ENCODE data around the gene NUTM1.

The NUTM1 gene

GRCh38 chr15:34342737-34343575, at the start of gene NUTM1, which contains the start of gene NOP10:
NUTM1 (plus strand) TSS chr15:34343315; CDS start chr15:34343697, 382 bp downstream.
NOP10 (minus strand) TSS chr15:34343136; CDS start chr15:34343073, 63 bp downstream.
- peaks cover 16% of the 10 kb centered on the region for H3K79me2 ChIP-seq (ENCODE audit: insufficient read depth, low read depth)
- H3K27ac ChIP-seq = peak within 1 kb of the TSS; percentile 80
- no peak within 1 kb of the TSS for H3K4me3 ChIP-seq (IDR thresholded peaks at IDR 0.05; ENCODE audit: insufficient read depth, low read depth, low read length)
- H3K4me2 ChIP-seq = peak within 1 kb of the TSS; percentile 45
- no peaks in the 10 kb centered on the region for H3K27me3 ChIP-seq (ENCODE audit: insufficient read depth, low read depth)
- peaks cover 6% of the 10 kb centered on the region for H3K4me1 ChIP-seq (ENCODE audit: low read depth, poor library complexity, severe bottlenecking)
- TF ChIP-seq, protein P1, sequence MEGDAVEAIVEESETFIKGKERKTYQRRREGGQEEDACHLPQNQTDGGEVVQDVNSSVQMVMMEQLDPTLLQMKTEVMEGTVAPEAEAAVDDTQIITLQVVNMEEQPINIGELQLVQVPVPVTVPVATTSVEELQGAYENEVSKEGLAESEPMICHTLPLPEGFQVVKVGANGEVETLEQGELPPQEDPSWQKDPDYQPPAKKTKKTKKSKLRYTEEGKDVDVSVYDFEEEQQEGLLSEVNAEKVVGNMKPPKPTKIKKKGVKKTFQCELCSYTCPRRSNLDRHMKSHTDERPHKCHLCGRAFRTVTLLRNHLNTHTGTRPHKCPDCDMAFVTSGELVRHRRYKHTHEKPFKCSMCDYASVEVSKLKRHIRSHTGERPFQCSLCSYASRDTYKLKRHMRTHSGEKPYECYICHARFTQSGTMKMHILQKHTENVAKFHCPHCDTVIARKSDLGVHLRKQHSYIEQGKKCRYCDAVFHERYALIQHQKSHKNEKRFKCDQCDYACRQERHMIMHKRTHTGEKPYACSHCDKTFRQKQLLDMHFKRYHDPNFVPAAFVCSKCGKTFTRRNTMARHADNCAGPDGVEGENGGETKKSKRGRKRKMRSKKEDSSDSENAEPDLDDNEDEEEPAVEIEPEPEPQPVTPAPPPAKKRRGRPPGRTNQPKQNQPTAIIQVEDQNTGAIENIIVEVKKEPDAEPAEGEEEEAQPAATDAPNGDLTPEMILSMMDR (conservative IDR thresholded peaks at IDR 0.05; ENCODE audit: low read depth, low read length) = peak; percentile 94
- peak within 1 kb of the TSS; percentile 86 for H3K9ac ChIP-seq
- peak within 1 kb of the TSS; percentile 90 for H2AFZ ChIP-seq (ENCODE audit: low read depth)
- no peaks in the 10 kb centered on the region for H3K36me3 ChIP-seq (ENCODE audit: insufficient read depth)
- no peaks in the 10 kb centered on the region for H4K20me1 ChIP-seq (ENCODE audit: insufficient read depth)

GRCh38 chr15:34297059-34297458, 46.1 kb upstream of the NUTM1 start:
- no peaks in the 10 kb centered on the region for H3K36me3 ChIP-seq (ENCODE audit: insufficient read depth)
- TF ChIP-seq, protein P1 (conservative IDR thresholded peaks at IDR 0.05; ENCODE audit: low read depth, low read length) = no peak
- H3K4me2 ChIP-seq = no peak overlapping the region
- H3K79me2 ChIP-seq (ENCODE audit: insufficient read depth, low read depth) = no peaks in the 10 kb centered on the region
- no peak overlapping the region for H3K9ac ChIP-seq
- no peaks in the 10 kb centered on the region for H3K27me3 ChIP-seq (ENCODE audit: insufficient read depth, low read depth)
- no peak overlapping the region for H2AFZ ChIP-seq (ENCODE audit: low read depth)
- H3K27ac ChIP-seq = no peak overlapping the region
- no peaks in the 10 kb centered on the region for H3K4me1 ChIP-seq (ENCODE audit: low read depth, poor library complexity, severe bottlenecking)
- H3K4me3 ChIP-seq (IDR thresholded peaks at IDR 0.05; ENCODE audit: insufficient read depth, low read depth, low read length) = no peak overlapping the region
- H4K20me1 ChIP-seq (ENCODE audit: insufficient read depth) = no peaks in the 10 kb centered on the region

DNA sequence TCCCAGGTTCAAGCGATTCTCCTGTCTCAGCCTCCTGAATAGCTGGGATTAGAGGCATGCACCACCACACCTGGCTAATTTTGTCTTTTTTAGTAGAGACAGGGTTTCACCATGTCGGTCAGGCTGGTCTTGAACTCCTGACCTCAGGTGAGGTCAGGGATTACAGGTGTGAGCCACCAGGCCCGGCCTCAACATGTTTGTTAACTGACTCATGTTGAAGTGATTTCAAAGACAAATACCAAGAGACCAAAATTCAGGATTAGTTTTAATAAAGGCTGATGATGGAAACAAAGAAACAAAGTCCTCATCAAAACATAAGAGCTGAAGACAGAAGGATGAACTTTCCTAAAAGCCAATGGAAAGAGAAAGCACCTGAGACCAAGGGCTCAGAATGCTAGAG, 42.1 kb upstream of the NUTM1 start:
- Histone ChIP-seq H3K27ac (no peak overlapping the region), H3K9ac (no peak overlapping the region), H3K27me3 (ENCODE audit: insufficient read depth, low read depth) (no peaks in the 10 kb centered on the region), H3K4me2 (no peak overlapping the region), H3K36me3 (ENCODE audit: insufficient read depth) (no peaks in the 10 kb centered on the region), H3K79me2 (ENCODE audit: insufficient read depth, low read depth) (no peaks in the 10 kb centered on the region), H3K4me3 (IDR thresholded peaks at IDR 0.05; ENCODE audit: insufficient read depth, low read depth, low read length) (no peak overlapping the region), H4K20me1 (ENCODE audit: insufficient read depth) (no peaks in the 10 kb centered on the region), H2AFZ (ENCODE audit: low read depth) (no peak overlapping the region), H3K4me1 (ENCODE audit: low read depth, poor library complexity, severe bottlenecking) (no peaks in the 10 kb centered on the region)
- TF ChIP-seq, protein P1 (conservative IDR thresholded peaks at IDR 0.05; ENCODE audit: low read depth, low read length) = no peak

- TF ChIP-seq, protein P1 (conservative IDR thresholded peaks at IDR 0.05; ENCODE audit: low read depth, low read length) = no peak
- Histone ChIP-seq H3K79me2 (ENCODE audit: insufficient read depth, low read depth) (no peaks in the 10 kb centered on the region), H3K27me3 (ENCODE audit: insufficient read depth, low read depth) (no peaks in the 10 kb centered on the region), H3K4me3 (IDR thresholded peaks at IDR 0.05; ENCODE audit: insufficient read depth, low read depth, low read length) (no peak overlapping the region), H3K36me3 (ENCODE audit: insufficient read depth) (no peaks in the 10 kb centered on the region), H3K27ac (no peak overlapping the region), H3K4me2 (no peak overlapping the region), H2AFZ (ENCODE audit: low read depth) (no peak overlapping the region), H4K20me1 (ENCODE audit: insufficient read depth) (no peaks in the 10 kb centered on the region), H3K9ac (no peak overlapping the region), H3K4me1 (ENCODE audit: low read depth, poor library complexity, severe bottlenecking) (no peaks in the 10 kb centered on the region)
Measured at GRCh38 chr15:34304613-34305012, 38.5 kb upstream of the NUTM1 start.

Data from KMS-11 (cell line).